ENCODE data around the gene DCST2.

- TF ChIP-seq CTCF (IDR thresholded peaks at IDR 0.05) (peak; percentile 48 to 77 (median 60)), POLR2A (IDR thresholded peaks at IDR 0.05) (no peak)
These were observed 34.6 kb downstream of the DCST2 start for GRCh38 chr1:154998818-154999570.

Measured in body of pancreas (tissue), 4 donors.